SHP77 treated with DMSO at 0.1 percent for 48 hours (cell line): ENCODE results near the gene SVBP.
"Not testable (repeated sequence)": the region's sequence is repeated elsewhere in the genome, so short reads cannot be mapped to it uniquely, and the experiment has no call there.

Experiments
- DNase-seq: peaks from one replicate; lab custom pipeline; 2025; lab: John Stamatoyannopoulos, UW

Gene SVBP, protein sequence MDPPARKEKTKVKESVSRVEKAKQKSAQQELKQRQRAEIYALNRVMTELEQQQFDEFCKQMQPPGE

DNA sequence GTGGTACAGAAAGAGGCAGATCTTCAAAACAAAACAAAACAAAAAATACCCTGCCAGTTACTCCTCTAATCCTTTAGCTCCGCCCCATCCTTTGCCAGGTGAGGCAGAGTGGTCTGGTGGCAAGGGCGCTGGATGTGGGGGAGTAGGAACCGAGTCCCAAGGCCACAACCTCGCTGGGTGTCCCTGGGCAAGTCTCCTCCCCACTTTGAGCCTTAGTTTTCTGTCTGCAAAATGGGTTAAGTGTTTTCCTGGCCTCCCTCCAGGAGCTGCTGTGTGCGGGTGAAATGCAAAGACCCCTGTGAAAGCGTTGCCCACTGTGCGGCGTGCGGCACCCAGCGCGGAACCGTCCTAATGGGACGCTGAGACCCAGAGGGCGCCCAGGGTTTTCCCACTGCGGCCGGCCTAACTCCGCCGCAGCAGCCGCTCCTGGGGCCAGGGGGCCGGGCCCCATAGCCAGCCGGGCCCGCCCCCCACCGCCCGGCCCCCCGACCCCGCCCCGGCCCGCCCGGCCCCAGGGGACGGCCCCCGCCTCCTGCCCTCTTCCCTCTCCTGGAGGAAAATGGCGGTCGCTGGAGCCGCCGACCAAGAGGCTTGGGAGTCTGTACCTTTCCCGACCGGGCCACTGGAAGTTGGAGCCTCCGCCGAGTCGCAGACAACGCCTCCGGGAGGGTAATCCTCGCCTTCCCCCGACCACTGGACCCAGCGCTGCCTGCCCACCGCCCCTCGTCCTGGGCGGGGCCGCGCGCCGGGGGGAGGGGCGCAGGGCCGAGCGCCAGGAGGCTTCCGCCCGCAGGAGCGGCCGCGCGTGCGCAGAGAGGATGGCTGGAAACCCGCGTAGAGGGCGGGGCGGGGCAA is at the start of gene SVBP, which contains the start of gene ERMAP:
TSS of gene SVBP (minus strand) at position 813 of the 855 bp plus-strand sequence. CDS start 853 bp downstream, outside the sequence.
TSS of gene ERMAP (plus strand) at position 538 of the 855 bp plus-strand sequence. CDS start 13,327 bp downstream, outside the sequence.
- peak; percentile 67 for DNase-seq

DNA sequence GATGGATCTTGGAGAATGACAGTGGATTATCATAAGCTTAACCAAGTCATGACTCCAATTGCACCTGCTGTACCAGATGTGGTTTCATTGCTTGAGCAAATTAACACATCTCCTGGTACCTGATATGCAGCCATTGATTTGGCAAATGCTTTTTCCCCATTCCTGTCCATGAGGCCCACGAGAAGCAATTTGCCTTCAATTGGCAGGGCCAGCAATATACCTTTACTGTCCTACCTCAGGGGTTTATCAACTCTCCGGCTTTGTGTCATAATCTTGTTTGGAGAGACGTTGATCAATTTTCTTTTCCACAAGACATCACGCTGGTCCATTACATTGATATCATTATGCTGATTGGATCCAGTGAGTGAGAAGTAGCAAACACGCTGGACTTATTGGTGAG is 49.4 kb upstream of the SVBP start:
- DNase-seq = no peak

DNA sequence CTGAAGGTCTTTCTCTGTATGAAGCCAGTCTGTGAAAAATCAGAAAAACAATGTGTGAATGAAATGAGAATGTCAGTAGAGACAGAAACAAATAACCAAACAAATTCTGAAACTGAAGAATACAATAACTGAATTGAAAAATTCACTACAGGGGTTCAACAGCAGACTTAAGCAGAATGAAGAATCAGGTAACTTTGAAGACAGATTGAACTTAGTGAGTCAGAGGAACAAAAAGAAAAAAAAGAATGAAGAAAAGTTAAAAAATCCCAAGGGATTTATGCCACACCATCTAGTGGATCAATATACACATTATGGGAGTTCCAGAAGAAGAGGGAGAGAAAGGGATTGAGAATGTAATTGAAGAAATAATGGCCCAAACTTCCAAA is 43.8 kb upstream of the SVBP start:
- DNase-seq = no peak

DNA sequence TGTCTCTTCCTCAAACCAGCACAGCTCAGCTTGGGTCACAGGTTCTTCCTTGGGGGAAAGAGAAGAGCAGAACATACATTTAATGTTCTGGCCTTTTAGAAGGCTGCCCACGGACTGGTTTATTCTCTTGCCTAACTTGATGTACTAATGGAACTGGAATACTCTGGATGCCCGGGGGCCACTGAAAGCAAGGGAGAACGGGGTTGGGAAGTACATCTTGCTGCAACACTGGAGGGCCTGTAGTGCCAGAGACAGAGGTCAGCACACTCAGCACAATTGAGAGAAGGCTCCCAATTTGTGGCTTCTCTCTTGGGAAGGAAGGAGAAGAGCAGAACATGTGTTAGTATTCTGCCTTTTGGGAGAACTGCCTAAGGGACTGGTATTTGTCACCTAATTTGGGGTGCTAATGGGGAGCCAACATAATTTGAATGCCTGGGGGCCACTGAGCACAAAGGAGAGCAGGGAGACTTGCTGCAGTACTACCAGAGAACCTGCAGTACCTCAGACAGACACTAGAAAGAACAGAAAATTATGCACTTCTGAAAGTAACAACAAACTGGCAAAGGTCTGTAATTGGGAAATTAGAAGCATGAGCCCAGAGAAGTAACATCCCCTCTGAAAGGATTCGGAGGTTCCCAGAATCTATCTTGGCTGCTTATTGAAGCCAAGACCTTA is 43.3 kb upstream of the SVBP start:
- DNase-seq = no peak

DNA sequence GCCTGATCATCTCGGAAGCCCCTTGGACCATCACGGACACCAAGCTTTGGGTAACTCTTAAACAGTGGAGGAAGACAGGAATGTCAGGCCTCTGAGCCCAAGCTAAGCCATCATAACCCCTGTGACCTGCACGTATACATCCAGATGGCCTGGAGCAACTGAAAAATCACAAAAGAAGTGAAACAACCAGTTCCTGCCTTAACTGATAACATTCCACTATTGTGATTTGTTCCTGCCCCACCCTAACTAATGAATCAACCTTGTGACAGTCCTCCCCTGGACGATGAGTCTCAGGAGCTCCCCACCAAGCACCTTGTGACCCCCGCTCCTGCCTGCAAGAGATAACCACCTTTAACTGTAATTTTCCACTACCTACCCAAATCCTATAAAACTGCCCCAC is 42.2 kb upstream of the SVBP start:
- not testable (repeated sequence) for DNase-seq

DNA sequence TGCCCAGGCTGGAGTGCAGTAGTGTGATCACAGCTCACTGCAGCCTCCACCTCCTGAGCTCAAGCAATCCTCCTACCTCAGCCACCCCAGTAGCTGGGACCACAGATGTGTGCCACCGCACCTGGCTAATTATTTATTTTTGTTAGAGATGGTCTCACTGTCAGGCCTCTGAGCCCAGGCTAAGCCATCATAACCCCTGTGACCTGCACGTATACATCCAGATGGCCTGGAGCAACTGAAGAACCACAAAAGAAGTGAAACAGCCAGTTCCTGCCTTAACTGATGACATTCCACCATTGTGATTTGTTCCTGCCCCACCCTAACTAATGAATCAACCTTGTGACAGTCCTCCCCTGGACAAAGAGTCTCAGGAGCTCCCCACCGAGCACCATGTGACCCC is 39.4 kb upstream of the SVBP start:
- not testable (repeated sequence) for DNase-seq

DNA sequence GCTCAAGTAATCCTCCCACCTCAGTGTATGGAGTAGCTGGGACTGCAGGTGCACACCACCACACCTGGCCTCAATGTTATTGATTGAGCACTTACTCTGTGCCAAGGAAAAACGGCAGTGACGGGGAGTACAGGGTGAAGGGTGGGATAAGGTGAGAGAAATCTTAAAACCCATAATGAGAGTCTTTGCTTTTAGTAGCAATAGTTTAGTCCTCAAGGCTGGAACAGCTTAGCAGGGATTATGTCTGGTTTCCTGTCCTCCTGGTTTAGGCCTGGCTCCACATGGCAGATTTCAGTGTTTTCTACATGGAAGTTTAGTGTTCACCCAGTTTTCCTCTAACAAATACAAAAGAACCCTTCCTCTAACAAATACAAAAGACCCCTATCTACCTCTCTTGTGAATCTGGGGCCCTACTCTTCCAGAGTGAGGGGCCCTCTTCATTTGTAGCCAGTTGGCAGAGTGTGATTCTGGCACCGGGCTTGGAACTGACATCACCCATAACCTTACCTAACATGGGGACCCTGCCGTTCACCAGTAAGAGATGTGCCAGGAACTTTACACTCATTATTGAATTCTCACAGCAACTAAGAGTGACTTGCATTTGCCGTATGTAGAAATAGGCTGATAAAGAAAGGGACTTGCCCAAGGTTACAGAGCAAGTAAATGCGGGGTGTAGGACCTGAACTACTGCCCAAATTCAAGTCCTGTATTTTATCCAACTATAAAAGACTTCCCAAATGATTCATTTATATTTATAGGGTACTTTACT is 36.1 kb upstream of the SVBP start:
- no peak for DNase-seq

DNA sequence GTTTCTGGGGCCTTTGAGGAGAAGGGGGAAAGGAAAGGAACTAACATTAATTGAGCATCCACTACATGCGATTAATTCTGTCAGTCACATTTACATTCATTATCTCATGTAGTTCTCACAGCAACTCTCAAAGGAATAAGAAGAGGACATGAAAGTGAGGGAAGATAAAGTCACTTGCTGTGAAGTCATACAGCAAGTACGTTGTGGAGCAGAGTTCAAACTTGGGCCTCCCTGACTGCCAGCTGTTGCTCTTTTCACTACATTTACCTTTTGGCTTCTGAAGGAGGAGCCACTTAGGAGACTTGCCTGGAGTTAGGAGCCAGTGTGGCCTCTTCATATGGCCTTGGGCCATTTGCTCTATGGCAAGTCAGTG is 35.4 kb upstream of the SVBP start:
- DNase-seq = no peak

DNA sequence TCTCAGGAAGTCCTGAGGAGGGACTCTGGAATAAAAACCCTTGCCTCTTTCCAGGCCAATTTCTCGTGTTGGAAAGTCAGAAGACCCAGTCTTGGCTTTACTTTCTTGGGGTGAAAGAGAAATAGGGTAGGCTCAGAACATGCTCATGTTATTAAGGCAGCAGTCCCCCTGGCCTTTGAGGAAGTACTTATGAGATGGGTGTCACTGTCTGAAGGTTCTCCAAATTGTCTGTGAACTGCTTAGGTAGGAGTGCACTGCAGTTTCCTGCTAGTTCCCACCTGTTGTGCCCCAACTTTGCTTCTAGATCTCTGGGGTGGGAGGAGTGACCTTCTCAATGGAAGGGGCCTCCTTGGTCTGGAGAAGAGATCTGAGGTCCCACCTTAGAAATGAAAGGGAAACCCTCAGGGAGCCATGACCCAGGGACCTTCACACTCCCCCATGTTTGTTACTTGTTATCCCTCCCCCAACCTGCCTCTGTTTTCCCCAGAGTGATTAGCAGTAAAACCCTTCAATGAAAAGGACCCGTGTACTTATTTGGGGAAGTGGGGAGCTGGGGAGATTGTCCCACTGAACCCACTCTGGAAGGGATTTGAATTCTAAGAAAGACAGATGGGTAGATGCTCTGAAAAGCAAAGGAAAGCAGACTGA is 34.9 kb upstream of the SVBP start:
- DNase-seq = no peak

DNA sequence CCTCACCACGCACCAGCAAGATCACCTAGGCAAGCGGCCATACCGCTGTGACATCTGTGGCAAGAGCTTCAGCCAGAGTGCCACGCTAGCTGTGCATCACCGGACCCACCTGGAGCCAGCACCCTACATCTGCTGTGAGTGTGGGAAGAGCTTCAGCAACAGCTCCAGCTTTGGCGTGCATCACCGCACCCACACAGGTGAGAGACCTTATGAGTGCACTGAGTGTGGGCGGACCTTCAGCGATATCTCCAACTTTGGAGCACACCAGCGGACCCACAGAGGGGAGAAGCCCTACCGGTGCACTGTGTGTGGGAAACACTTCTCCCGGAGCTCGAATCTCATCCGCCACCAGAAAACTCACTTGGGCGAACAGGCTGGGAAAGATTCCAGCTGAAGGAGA is 34.2 kb upstream of the SVBP start:
- no peak for DNase-seq

DNA sequence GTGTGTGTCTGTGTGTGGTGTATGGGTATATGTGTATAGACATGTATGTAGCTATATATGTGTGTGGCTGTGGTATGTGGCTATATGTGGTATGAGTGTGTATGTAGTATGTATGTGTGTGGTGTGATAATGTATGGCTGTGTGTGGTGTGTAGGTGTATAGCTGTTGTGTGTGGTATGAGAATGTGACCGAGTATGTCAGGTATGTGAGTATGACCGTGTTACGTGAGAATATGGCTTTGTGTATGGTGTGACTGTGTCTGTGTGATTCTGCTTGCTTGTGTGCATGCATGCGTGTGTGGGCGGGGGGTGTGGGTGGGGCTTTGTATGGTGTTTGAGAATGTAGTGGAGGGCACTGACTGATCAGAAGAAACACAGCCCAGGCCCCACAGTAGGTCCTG is 32.7 kb upstream of the SVBP start:
- no peak for DNase-seq

DNA sequence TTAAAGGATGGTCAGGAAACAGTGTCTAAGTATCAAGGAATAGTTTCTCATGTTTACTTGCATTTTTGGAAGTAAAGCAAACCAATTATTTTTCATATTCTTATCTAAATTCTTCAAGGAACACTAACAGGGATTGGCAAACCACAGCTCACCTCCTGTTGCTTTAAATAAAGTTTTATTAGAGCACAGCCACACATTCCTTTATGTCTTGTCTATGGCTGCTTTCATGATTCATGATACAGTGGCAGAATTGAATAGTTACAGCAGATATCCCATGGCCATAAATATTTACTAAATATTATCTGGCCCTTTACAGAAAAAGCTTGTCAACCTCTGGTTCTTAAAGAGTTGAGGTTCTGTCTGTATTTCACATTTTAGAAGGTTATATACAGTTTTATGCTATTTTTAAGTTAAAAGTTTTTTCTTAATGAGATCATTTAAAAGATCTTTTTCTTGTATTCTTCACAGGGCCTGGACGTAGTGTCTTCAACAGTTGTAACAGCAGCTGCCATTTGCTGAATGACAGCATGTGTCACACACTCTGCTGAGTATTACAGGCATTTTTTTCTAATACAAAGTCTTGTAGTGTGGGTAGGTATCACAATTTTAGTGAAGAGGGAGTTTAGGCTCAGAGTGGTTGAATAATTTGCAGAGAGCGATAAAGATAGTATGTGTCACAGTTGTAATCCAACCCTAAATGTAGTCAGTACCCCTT is 31.8 kb upstream of the SVBP start:
- DNase-seq = no peak

DNA sequence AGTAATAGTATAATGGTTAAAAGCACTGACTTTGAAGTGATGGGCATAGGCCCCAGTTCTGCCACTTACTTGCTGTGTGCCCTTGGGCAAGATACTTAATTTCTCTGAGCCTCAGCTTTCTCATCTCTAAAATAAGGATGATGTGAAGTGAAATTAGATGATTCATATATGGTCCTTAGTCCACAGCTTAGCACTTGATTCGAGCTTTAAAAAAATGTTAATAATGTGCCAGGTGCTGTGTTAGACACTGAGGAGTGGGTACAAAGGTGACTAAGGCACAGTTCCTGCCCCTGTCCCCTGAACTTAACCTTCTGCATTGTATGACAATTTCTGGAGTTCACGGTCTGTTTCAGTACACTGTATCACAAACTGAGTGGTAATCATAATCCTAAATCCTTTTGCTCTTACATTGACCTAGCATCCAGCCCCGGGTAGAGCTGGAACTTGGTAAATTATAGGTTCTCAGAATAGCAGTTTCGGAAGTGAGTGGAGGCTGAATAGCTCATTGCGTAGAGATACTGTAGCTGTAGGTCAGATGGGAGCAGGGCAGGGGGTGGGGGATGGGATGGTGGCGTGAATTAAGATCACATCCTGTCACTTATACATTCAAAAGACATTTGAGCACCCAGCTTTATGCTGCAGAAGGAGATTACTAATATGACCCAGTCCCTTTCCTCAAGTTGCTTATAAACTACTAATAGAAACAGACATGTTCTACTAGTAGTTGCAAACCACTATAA is 30.7 kb upstream of the SVBP start:
- no peak for DNase-seq

DNA sequence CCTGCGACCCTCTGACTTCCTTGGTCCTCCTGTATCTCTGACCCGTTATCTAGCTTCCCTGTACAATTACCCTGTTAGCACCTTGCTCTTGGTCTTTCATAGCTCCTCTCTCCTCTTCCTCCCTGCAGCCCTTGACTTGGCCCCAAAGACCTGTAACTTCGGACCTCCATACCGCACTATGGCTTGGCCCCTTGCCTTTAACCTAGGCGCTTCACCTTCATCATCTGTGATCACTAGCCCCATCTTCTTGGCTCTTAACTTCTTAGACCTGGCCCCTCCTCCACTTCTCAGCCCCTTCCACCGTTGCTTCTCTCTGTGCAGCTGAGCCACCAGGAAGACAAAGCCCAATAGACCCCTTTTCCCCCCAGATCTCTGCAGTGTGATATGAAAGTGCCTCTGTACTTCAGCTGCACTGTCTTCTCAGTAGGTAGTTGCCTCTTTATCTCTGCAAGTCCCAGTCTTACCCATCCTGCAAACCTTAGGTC is 30.0 kb upstream of the SVBP start:
- DNase-seq = no peak

DNA sequence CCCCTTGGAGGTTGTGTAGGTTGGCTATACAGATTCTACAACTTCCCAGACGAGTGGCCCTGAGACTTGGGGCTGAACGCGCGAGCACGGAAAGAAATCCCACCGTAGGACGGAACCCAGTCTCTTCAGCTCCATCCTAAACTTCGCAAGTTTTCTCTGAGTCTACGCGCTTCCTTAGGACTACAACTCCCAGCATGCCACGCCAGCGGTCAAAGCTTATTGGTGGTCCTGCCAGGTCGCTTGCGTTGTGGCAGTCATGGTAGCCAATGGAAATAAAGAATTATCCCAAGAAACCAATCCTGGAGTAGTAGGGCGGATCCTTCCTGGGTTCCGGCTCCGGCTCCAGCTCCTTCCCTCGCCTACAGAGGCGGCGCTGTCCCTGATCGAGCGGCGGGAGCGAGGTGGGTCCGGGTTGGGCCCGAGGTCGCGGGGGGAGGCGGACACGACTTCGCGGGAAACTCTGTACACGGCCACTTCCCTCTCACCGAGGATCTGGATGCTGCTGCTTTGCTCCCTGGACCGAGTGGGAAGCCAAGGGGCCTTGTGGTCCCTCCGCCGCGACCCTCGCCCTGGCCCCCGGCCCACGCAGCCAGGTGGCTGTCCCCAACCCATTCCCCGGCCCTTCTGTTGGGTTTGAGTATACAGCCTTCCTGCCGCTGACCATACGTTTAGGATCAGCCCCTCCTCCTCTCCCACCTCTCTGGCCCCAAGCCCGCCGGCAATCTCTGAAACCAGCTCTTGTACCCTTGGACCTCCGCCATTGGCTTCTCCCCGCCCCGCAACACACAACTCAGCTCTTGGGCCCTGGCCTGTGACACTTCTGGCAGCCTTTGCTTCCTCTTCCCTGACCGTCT is 29.3 kb upstream of the SVBP start, which contains the start of gene ZNF691:
TSS of gene ZNF691 (plus strand) at position 357 of the 854 bp plus-strand sequence. CDS start 3,046 bp downstream, outside the sequence.
- peak; percentile 95 for DNase-seq

DNA sequence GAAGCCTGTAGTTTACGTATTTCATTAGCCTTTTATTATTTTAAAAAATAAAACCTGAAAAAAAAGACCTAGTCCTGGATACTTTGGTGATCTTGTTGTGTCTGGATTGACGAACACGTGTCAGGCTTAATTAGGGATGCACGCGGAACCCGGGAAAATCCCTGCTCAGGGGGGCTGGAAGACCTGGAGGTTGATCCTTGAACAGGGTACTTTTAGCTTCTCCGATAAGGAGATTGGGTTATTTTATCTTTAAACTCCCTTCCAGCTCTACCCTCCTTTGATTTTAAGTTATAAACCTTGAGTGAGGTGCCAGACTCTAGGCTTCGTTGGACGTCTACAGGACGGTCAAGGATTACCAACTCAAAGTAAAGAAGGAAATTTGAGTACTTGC is 28.7 kb upstream of the SVBP start:
- DNase-seq = no peak

DNA sequence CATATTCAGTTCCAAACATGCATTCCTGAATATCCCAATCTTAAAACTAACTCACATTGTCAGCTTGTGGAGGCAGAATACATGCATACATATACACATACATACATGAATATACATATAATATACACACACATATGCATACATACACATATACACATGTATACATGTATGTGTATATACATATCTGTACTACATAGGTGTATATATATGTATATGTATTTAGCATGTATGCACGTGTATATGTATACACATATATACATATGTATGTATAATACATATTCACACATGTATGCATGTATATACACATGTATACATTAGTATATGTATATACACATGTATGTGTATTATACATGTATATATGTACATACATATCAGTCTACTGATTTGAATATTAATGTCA is 28.0 kb upstream of the SVBP start:
- no peak for DNase-seq

DNA sequence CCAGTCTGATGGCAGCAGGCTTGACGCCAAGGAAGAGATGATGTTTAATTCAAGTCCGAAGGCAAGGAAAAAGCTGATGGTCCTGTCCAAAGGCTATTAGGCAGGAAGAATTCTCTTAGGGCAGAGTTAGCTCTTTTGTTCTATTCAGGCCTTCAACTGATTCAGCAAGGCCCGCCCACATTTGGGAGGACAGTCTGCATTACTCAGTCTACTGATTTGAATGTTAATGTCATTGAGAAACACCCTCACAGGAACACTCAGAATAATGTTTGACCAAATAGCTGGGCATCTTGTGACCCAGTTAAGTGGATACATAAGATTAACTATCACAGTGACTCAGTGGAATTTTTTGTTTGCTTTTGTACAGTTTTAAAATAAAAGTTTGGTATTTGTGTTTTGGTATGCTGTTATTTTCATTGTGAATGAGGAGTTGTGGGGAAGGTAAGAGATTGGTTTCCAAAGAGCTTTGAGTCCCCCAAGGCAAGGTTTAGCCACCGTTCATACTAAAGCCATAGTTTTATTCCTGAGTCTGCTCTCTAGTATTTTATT is 27.5 kb upstream of the SVBP start:
- no peak for DNase-seq
